HEK293 (cell line): ENCODE results near the gene PLSCR5.

Experiments used
- CTCF ChIA-PET: fragments of 350-600 bp; formaldehyde crosslinking; extraction: SDS; loops from one replicate; lab custom pipeline; 2021; ENCODE audit warnings: antibody characterized with exemption; lab: Yijun Ruan, JAX
- POLR2A ChIA-PET: fragments of 300-600 bp; formaldehyde crosslinking; extraction: SDS; loops from one replicate; lab custom pipeline; 2020; ENCODE audit warnings: antibody characterized with exemption, inconsistent platforms; lab: Yijun Ruan, JAX
- H3K27ac ChIP-seq: fragments of 200-500 bp; sonication (Bioruptor generic); 2 replicates; pipeline ENCODE4 v1.5.1; 2014; ENCODE audit warnings: low read depth, low read length, control low read depth, inconsistent platforms; ENCODE audit errors: extremely low read depth
- H3K36me3 ChIP-seq, 2 experiments: fragments of 200-500 bp in 1 of 2; sonication (Bioruptor generic) in 1 of 2; 1 replicate in 1 of 2; 2 replicates in 1 of 2; pipeline ENCODE4 v1.5.1; 2014 to 2017; ENCODE audit warnings: inconsistent platforms in 2 of 2, low read length in 2 of 2; ENCODE audit not compliant: control insufficient read depth in 2 of 2, insufficient read depth in 1 of 2
- H3K4me1 ChIP-seq: fragments of 200-500 bp; sonication (Bioruptor generic); 2 replicates; pipeline ENCODE4 v1.5.1; 2014; ENCODE audit warnings: mild to moderate bottlenecking, low read length, inconsistent platforms; ENCODE audit not compliant: control insufficient read depth, insufficient read depth
- H3K4me3 ChIP-seq: 2 replicates; pipeline ENCODE4 v1.5.1; 2011; ENCODE audit warnings: low read depth, mild to moderate bottlenecking, control low read depth, low read length, moderate library complexity
- H3K9me3 ChIP-seq: fragments of 200-500 bp; sonication (Bioruptor generic); 2 replicates; pipeline ENCODE4 v1.5.1; 2014; ENCODE audit warnings: low read depth, low read length, inconsistent platforms; ENCODE audit not compliant: control insufficient read depth, insufficient read depth
- BCL6B ChIP-seq: fragments of 450-650 bp; formaldehyde crosslinking; IDR thresholded peaks from 2 replicates; pipeline ENCODE4 v1.5.1; 2017; ENCODE audit warnings: missing biosample characterization, missing genetic modification characterization
- KLF17 ChIP-seq: fragments of 450-650 bp; formaldehyde crosslinking; IDR thresholded peaks from 2 replicates; pipeline ENCODE4 v1.5.1; 2016; ENCODE audit warnings: missing biosample characterization, missing genetic modification characterization
- KLF7 ChIP-seq: fragments of 450-650 bp; formaldehyde crosslinking; IDR thresholded peaks from 2 replicates; pipeline ENCODE4 v1.5.1; 2016; ENCODE audit warnings: missing biosample characterization, missing genetic modification characterization, borderline replicate concordance
- OSR2 ChIP-seq: fragments of 450-650 bp; formaldehyde crosslinking; IDR thresholded peaks from 2 replicates; pipeline ENCODE4 v1.5.1; 2016; ENCODE audit warnings: missing biosample characterization, missing genetic modification characterization
- PRDM4 ChIP-seq: fragments of 450-650 bp; formaldehyde crosslinking; IDR thresholded peaks from 2 replicates; pipeline ENCODE4 v1.5.1; 2017; ENCODE audit warnings: missing biosample characterization, missing genetic modification characterization
- RBAK ChIP-seq: fragments of 450-650 bp; formaldehyde crosslinking; IDR thresholded peaks from 2 replicates; pipeline ENCODE4 v1.5.1; 2016; ENCODE audit warnings: missing biosample characterization, missing genetic modification characterization
- SCRT2 ChIP-seq: fragments of 450-650 bp; formaldehyde crosslinking; IDR thresholded peaks from 2 replicates; pipeline ENCODE4 v1.5.1; 2016; ENCODE audit warnings: missing biosample characterization, missing genetic modification characterization
- SP3 ChIP-seq: fragments of 450-650 bp; formaldehyde crosslinking; IDR thresholded peaks from 2 replicates; pipeline ENCODE4 v1.5.1; 2016; ENCODE audit warnings: missing biosample characterization, missing genetic modification characterization
- SP7 ChIP-seq: fragments of 450-650 bp; formaldehyde crosslinking; IDR thresholded peaks from 2 replicates; pipeline ENCODE4 v1.5.1; 2016; ENCODE audit warnings: missing biosample characterization, missing genetic modification characterization
- ZBTB7A ChIP-seq: fragments of 450-650 bp; formaldehyde crosslinking; IDR thresholded peaks from 2 replicates; pipeline ENCODE4 v1.5.1; 2016; ENCODE audit warnings: low read depth, missing biosample characterization, missing genetic modification characterization
- ZFP37 ChIP-seq: fragments of 450-650 bp; formaldehyde crosslinking; IDR thresholded peaks from 2 replicates; pipeline ENCODE4 v1.5.1; 2016; ENCODE audit warnings: missing biosample characterization, missing genetic modification characterization
- ZNF114 ChIP-seq: fragments of 450-650 bp; formaldehyde crosslinking; IDR thresholded peaks from 2 replicates; pipeline ENCODE4 v1.5.0; 2017; ENCODE audit warnings: missing biosample characterization, missing genetic modification characterization
- ZNF133 ChIP-seq: fragments of 450-650 bp; formaldehyde crosslinking; IDR thresholded peaks from 2 replicates; pipeline ENCODE4 v1.5.1; 2016; ENCODE audit warnings: missing biosample characterization, missing genetic modification characterization
- ZNF146 ChIP-seq: fragments of 450-650 bp; formaldehyde crosslinking; IDR thresholded peaks from 2 replicates; pipeline ENCODE4 v1.5.1; 2016; ENCODE audit warnings: missing biosample characterization, missing genetic modification characterization
- ZNF211 ChIP-seq: fragments of 450-650 bp; formaldehyde crosslinking; IDR thresholded peaks from 2 replicates; pipeline ENCODE4 v1.5.1; 2016; ENCODE audit warnings: low read depth, missing biosample characterization, missing genetic modification characterization
- ZNF266 ChIP-seq: fragments of 450-650 bp; formaldehyde crosslinking; IDR thresholded peaks from 2 replicates; pipeline ENCODE4 v1.5.1; 2016; ENCODE audit warnings: missing biosample characterization, missing genetic modification characterization, low read depth
- ZNF350 ChIP-seq: fragments of 450-650 bp; formaldehyde crosslinking; IDR thresholded peaks from 2 replicates; pipeline ENCODE4 v1.5.0; 2017; ENCODE audit warnings: missing biosample characterization, mild to moderate bottlenecking, missing genetic modification characterization
- ZNF473 ChIP-seq: fragments of 450-650 bp; formaldehyde crosslinking; IDR thresholded peaks from 2 replicates; pipeline ENCODE4 v1.5.1; 2017; ENCODE audit warnings: missing biosample characterization, missing genetic modification characterization
- ZNF529 ChIP-seq: fragments of 450-650 bp; formaldehyde crosslinking; IDR thresholded peaks from 2 replicates; pipeline ENCODE4 v1.5.1; 2017; ENCODE audit warnings: missing genetic modification characterization, missing biosample characterization; ENCODE audit not compliant: insufficient replicate concordance
- ZNF544 ChIP-seq: fragments of 450-650 bp; formaldehyde crosslinking; IDR thresholded peaks from 2 replicates; pipeline ENCODE4 v1.5.0; 2017; ENCODE audit warnings: missing biosample characterization, missing genetic modification characterization
- ZNF555 ChIP-seq: fragments of 450-650 bp; formaldehyde crosslinking; conservative IDR thresholded peaks from 2 replicates; pipeline ENCODE4 v1.5.1; 2017; ENCODE audit warnings: missing biosample characterization, mild to moderate bottlenecking, missing genetic modification characterization, inconsistent platforms
- ZNF596 ChIP-seq: fragments of 450-650 bp; IDR thresholded peaks from 2 replicates; pipeline ENCODE4 v1.5.0; 2018; ENCODE audit warnings: missing biosample characterization, mild to moderate bottlenecking, missing genetic modification characterization, moderate library complexity
- ZNF624 ChIP-seq: fragments of 450-650 bp; formaldehyde crosslinking; IDR thresholded peaks from 2 replicates; pipeline ENCODE4 v1.5.1; 2017; ENCODE audit warnings: missing biosample characterization, missing genetic modification characterization
- ZNF830 ChIP-seq: fragments of 450-650 bp; IDR thresholded peaks from 2 replicates; pipeline ENCODE4 v1.5.0; 2018; ENCODE audit warnings: missing biosample characterization, missing genetic modification characterization, low read depth, mild to moderate bottlenecking, moderate library complexity
- TF ChIP-seq, protein P1 (sequence below): fragments of 450-650 bp; formaldehyde crosslinking; IDR thresholded peaks from 2 replicates; pipeline ENCODE4 v1.5.1; 2016; ENCODE audit warnings: missing biosample characterization, missing genetic modification characterization
- TF ChIP-seq, protein P2 (sequence below): fragments of 450-650 bp; formaldehyde crosslinking; IDR thresholded peaks from 2 replicates; pipeline ENCODE4 v1.5.1; 2016; ENCODE audit warnings: missing biosample characterization, missing genetic modification characterization

Gene PLSCR5

GRCh38 chr3:146625186-146625775, 20.1 kb upstream of the PLSCR5 start:
- Histone ChIP-seq H3K9me3 (no peaks in the 10 kb centered on the region), H3K27ac (no peak overlapping the region)
- CTCF ChIA-PET, result no interaction called here
- no peak for TF ChIP-seq ZNF146 (tag by site-specific recombination)
- TF ChIP-seq ZNF266 (tag by site-specific recombination), result no peak
- TF ChIP-seq SP7 (tag by site-specific recombination), result no peak
- TF ChIP-seq ZBTB7A (tag by site-specific recombination), result no peak
- no peak for TF ChIP-seq OSR2 (tag by site-specific recombination)
- no peak for TF ChIP-seq PRDM4 (tag by site-specific recombination)
- TF ChIP-seq ZNF544, result no peak
- TF ChIP-seq, all 188 proteins: peak for 0
- no peak overlapping the region for H3K4me3 ChIP-seq
- 0 out of 2 replicates have a peak, but pooled peaks cover 5% of the 10 kb centered on the region for H3K4me1 ChIP-seq
- POLR2A ChIA-PET, result no interaction called here
- H3K36me3 ChIP-seq, result no peaks in the 10 kb centered on the region

DNA sequence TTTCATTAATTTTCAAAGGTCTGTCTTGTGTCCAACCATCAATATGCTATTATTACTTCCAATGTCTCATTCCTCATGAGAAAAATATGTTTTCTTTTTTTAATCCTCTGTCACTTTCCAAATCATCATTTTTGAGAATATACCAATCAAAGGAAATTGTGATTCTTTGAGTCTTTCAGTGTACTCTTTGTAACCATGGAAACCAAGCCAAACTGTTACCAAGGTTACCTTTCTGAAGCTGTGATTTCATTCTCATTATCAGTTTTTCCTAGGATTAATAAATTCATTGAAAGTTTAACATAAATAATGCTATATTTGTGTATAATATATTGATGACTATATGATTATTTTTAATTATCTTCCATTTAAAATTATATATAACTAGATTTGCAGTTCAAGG, 16.6 kb upstream of the PLSCR5 start:
- POLR2A ChIA-PET, result no interaction called here
- Histone ChIP-seq H3K4me1 (0 out of 2 replicates have a peak, but pooled peaks cover 5% of the 10 kb centered on the region), H3K4me3 (no peak overlapping the region), H3K27ac (no peak overlapping the region), H3K9me3 (no peaks in the 10 kb centered on the region), H3K36me3 (no peaks in the 10 kb centered on the region)
- CTCF ChIA-PET, result interaction anchor here (0.6 to 1.4 kb wide), 2 partner anchors 19 to 272 kb away, joined by 3 to 4 read pairs; no protein-coding TSS in a partner anchor
- no peak for TF ChIP-seq KLF7 (tag by site-specific recombination)
- TF ChIP-seq ZNF350 (tag by site-specific recombination), result no peak
- no peak for TF ChIP-seq ZNF596 (tag by site-specific recombination)
- TF ChIP-seq, protein P1, sequence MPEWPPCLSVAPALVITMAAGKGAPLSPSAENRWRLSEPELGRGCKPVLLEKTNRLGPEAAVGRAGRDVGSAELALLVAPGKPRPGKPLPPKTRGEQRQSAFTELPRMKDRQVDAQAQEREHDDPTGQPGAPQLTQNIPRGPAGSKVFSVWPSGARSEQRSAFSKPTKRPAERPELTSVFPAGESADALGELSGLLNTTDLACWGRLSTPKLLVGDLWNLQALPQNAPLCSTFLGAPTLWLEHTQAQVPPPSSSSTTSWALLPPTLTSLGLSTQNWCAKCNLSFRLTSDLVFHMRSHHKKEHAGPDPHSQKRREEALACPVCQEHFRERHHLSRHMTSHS (tag by site-specific recombination), result no peak
- no peak for TF ChIP-seq ZNF624 (tag by site-specific recombination)
- TF ChIP-seq BCL6B (tag by site-specific recombination), result no peak
- no peak for TF ChIP-seq ZNF114
- TF ChIP-seq KLF17 (tag by site-specific recombination), result no peak
- no peak for TF ChIP-seq ZNF473 (tag by site-specific recombination)
- TF ChIP-seq SCRT2 (tag by site-specific recombination), result no peak

DNA sequence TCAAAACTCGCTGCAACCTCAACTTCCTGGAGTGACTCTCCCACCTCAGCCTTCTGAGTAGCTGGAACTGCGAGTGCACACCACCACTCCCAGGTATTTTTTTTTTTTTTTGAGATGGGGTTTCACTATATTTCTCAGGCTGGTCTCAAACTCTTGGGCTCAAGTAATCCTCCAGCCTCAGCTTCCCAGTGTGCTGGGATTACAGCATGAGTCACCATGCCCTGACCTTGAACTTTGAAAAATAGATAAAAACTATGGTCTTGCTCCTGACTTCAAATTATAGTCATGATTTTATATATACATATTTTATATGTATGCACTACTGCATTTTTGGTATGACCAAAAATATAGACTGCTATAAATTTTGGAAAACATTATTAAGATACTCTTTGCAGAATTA, 6.9 kb upstream of the PLSCR5 start:
- Histone ChIP-seq H3K27ac (no peak overlapping the region), H3K9me3 (no peaks in the 10 kb centered on the region), H3K36me3 (no peaks in the 10 kb centered on the region), H3K4me1 (no peaks in the 10 kb centered on the region), H3K4me3 (no peak overlapping the region)
- ChIA-PET POLR2A (no interaction called here), CTCF (no interaction called here)
- TF ChIP-seq ZFP37 (no peak), ZNF133 (tag by site-specific recombination) (no peak), ZNF211 (tag by site-specific recombination) (no peak), ZNF624 (tag by site-specific recombination) (no peak), ZNF830 (no peak), ZNF529 (tag by site-specific recombination) (no peak), ZNF555 (tag by site-specific recombination) (no peak), RBAK (tag by site-specific recombination) (no peak), SP3 (tag by site-specific recombination) (no peak)
- TF ChIP-seq, protein P2, sequence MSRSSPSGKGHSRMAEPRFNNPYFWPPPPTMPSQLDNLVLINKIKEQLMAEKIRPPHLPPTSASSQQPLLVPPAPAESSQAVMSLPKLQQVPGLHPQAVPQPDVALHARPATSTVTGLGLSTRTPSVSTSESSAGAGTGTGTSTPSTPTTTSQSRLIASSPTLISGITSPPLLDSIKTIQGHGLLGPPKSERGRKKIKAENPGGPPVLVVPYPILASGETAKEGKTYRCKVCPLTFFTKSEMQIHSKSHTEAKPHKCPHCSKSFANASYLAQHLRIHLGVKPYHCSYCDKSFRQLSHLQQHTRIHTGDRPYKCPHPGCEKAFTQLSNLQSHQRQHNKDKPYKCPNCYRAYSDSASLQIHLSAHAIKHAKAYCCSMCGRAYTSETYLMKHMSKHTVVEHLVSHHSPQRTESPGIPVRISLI, result no peak
